OCI-LY7 (cell line): ENCODE data around the gene CDT1.

ENCODE experiments used
- CTCF ChIP-seq: fragments of 200-600 bp; sonication (generic); conservative IDR thresholded peaks from 2 replicates; pipeline ENCODE4 v1.5.1; 2014; ENCODE audit warnings: mild to moderate bottlenecking, antibody characterized with exemption, low read length, moderate library complexity, mixed read lengths
- EZH2phosphoT487 ChIP-seq: fragments of 200-600 bp; sonication (generic); IDR thresholded peaks from 2 replicates; pipeline ENCODE4 v1.6.1; 2018; ENCODE audit warnings: low read depth, borderline replicate concordance, mild to moderate bottlenecking, mixed run types, antibody characterized with exemption, low read length, moderate library complexity, mixed read lengths

GRCh38 chr16:88785106-88785924 is 18.3 kb upstream of the CDT1 start, which contains the start of gene PIEZO1:
- TF ChIP-seq EZH2phosphoT487 (no peak), CTCF (peak; percentile 82)
